Measurements from ENCODE around the gene MAP4K1. TPM values are rescaled to one million over a fixed set of nuclear protein-coding genes. Genes with fewer than 3 reads are reported as not detected.
"Not testable (repeated sequence)": the region's sequence is repeated elsewhere in the genome, so short reads cannot be mapped to it uniquely, and the experiment has no call there.

MAP4K1 gene
- total RNA-seq, 1 donor from 2014 or later, result 3.4 TPM

DNA sequence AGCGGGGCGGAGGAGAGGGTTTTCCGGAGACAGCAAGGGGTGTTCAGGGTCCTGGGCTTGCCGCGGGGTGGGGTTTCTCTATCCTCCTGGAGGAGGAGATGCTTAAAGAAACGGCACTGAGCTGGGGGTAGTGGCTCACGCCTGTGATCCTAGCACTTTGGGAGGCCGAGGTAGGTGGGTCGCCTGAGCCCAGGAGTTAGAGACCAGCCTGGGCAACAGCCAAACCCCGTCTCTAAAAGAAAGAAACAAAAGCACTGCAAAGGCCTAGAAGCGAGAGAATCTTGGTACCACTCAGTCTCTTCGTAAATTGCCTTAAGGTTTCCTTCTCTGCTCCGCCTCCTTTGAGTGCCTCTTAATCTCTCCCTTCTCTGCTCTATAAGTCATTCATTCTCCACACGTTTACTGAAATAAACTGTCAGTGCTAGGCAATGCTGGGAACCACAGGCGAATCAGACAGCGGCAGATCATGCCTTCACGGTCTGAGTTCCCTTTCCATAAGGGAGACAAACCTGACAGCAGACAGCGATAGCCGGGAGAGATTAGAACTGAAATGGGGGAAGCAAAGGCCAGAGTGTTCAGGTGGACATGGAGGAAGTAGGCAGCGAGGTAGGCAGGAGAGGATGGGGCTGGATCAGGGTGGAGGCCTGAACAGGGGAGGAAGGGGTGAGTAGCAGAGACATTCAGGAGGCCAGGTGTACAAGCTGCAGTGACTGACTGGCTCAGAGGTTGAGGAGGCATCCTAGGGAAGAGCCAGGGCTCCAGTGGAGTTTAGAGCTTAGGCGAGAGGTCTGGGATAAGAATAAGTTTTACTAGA, 1.8 kb upstream of the MAP4K1 start:
- no peak for ATAC-seq

DNA sequence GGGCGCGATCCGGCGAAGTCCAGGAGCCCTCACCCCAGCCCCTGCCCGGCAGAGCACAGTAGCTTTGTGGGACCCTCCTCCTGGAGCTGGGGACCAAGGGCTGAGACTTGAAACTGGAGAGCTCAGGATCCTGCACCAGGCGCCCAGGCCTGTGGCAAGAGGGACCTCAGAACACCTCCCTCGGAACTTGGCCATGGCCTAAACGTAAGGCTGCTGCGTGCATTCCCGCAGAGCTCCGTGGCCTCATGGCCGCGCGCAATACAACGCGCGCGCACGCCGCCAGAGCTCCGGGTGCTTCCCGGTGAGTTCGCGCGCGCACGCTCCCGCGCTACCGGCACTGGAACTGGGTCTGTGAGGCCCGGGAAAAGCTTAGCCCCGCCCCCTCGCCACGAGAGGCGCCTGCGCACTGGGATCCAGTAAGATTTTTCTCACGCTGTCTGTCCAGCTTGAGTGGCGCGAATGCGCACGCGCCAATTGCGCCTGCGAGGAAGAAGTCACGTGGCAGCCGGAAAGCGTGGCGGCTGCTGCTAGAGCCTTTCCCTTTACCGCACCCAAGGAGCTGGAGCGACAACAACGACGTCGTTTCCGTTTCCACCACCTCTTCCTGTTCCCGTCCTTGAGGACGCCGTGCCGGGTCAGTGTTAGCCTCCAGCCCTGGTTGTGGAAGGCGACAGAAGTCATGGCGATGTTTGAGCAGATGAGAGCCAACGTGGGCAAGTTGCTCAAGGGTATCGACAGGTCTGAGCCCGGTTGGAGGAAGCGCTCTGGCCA, 1.0 kb upstream of the MAP4K1 start, which contains the start of gene EIF3K:
TSS of gene EIF3K (plus strand) at position 599 of the 771 bp plus-strand sequence. CDS start at position 680, 81 bp downstream.
- peak; percentile 92 for ATAC-seq

DNA sequence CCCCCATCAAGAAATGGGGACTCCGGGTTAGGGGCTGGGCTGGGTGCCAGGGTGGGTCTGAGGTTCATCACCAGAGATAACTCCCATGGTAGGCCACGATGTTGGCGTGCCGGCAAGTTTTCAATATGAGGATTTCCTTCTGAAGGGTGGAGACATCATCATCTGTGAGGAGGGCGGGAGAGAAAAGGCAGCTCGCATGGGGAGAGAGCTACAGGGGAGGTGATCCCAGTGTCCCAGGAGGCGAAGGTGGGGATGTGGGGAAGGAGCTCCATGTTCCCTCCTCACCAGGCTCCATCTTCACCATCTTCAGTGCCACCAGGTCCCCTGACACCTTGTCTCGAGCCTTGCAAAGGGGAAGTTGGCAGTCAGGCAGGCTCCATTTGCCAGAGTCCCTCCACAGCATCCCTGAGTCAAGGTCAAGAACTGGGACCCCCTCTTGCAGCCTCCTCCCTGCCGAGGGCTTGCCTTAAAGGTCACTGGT, 430 bp downstream of the MAP4K1 start:
- ATAC-seq, result no peak

DNA sequence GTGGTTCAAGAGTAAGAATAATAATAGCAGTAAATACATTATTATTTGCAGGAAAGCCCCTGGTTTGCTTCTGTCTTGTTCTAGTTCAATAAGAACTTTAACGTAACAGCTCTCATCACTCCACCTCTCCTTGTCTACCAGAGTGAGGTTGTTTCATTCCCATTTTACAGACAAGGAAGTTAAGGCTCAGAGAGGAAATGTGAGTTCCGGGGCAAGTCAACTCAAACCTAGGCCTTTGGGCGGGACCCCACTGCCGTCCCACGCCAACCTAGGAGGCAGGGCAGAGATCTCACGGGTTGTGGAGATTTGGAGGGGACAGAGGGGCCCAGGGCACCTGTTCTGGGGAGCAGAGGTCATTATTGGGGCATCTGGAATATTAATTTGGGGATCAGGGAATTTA, 1.5 kb downstream of the MAP4K1 start:
- no peak for ATAC-seq

DNA sequence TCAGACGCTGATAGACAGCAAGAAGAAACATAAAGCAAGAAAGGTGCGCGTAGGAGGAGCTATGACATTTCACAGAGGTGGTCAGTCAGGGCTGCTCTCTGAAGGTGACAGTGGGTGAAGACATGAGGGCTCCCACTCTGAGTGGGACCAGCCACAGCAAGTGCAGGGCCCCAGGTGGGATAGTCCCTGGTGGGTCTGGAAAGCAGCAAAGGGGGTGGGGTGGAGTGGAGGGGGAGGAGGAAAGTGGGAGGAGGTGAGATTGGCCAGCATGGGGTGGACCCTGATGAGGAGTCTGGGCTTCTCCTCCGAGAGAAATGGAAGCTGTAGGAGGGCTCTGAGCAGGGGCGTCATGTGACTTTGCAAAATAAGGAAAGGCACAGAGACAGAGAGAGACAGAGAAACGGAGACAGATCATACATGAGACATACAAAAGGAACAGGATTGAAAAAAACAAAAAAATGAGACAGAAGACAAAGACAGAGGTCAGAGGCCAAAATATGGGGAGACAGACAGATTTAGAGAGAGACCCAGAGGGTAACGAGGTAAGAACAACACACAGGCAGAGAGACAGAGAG, 2.7 kb downstream of the MAP4K1 start:
- ATAC-seq, result no peak

DNA sequence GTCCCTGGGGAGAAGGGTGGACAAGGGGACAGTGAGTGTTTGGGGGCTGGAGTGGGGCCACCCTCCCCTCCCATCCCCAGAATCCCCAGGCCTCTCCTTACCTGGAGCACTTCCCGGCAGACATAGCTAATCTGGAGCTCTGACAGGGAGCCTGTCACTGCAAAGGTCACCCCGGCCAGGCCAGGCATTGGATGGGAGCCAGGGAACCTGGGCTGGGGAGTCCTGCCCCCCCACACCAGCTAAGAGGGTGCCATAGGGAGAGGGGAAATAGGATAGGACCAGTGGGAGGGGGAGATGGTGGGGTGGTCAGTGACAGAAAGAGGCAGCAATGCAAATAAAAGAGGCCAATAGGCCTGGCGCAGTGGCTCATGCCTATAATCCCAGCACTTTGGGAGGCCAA, 3.5 kb downstream of the MAP4K1 start:
- no peak for ATAC-seq

DNA sequence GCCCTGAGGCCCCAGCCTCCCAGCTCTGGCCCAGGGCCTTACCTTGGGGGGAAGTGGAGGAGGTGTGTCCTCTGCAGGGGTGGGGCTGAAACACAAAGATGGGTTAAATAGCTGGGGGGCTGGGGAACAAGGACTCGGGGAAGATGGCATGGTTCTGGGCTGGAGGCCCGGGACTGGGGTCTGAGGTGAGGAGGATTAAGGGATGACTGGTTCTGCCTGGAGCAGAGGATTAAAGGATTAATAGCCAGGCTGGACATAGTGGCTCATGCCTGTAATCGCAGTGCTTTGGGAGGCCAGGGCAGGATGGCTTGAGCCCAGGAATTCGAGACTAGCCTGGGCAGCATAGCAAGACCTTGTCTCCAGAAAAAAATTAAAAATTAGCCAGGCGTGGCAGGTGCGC, 11.6 kb downstream of the MAP4K1 start:
- ATAC-seq, result no peak

DNA sequence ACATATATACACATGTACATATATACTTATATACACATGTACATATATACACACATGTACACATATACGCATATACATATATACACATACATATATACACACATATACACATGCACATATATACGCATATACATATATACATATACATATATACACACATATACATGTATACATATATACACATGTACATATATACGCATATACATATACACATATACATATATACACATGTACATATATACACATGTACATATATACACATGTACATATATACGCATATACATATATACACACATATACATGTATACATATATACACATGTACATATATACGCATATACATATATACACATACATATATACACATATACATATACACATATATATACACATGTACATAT, 14.9 kb downstream of the MAP4K1 start:
- not testable (repeated sequence) for ATAC-seq

DNA sequence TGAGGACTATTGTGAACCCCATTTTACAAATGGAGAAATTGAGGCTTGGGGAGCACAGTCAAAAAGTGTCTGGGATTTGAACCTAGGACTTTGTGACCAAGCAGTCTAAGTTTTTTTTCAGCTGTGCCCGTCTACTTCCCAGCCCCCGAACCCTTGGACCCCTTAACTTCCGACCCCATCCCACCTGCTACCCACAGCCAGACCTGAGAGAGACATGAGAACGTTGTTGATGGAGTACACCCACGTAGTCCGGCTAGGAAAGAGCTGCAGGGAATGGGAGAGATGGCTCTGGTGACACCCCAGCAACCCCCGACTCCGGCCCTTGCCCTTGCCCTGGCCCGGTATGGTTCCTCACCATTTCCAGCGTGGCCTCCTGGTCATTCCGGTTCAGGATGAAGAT, 18.0 kb downstream of the MAP4K1 start:
- no peak for ATAC-seq

DNA sequence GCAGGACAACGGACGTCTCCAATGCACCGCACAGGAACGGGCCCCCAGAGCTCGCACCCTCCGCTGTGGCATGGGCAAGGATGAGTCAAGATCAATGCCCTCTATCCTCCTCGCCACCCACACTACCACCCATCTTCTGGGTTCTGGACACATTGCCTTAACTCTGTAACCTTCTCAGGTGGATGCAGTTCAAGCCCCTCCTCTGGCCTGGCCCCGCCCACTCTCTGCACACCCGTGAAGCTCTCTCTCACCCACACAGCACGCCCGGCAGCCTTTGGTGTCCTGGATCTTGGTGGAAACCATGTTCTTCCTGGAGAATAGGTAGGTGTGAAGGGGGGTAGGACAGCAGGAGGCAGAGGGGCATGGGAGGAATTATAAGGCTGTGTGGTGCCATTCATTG, 20.7 kb downstream of the MAP4K1 start:
- peak; percentile 18 for ATAC-seq

DNA sequence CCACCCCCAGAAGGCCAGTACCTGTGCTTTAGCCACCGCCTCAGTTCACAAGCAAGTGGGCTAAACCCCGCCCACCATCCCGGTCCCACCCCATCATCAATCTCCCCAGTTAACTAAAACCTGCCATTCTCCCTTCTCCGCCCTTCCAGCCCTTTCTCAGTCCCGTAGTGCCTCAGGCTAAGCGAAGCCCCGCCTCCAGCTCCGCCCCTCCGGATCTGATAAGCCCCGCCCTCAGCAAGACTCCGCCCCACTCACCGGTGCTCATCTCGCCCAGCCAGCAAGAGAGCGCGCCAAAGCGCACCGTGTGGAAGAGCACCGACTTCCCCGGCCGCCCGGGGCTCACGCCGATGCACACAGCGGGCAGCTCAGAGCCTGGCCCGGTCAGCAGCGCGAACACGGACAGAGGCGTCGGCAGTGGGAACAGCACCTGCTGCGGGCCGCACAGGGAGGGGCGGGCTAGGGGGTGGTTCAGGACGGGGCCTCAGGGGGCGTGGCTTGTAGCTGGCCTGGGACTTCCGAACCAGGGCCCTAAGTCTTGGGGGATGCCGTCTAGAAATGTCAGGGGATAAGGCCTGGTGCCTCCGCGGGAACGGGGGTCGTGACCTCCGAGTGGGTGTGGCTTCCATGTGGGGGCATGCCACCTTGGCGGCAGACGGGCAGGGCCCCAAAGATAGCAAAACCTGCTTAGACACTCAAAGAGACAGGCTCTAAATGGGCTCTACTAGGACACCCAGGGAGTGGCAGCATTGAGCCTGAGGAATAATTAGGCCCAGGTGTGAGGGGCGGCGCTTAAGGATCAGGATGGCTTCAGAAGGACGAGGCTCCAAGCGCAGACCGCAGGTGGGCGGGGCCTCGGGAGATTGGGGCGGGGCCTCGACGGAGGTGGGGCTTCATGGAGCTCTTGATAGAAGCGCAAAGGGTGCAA, 21.4 kb downstream of the MAP4K1 start:
- peak; percentile 84 for ATAC-seq

DNA sequence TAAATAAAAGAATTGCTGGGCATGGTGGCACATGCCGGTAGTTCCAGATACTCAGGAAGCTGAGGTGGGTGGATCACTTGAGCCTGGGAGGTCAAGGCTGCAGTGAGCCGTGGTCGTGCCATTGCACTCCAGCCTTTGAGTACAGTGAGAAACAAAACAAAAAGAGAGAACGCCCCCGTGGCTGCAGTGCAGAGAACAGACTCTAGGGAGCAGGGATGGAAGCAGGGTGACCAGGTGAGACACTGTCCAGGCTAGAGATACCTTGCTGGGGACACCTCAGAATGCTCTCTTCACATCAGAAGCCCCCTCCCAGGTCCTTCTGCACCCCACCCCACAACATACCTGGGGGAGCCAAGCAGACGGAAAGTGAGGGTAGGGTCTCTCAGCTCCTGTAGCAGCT, 24.8 kb downstream of the MAP4K1 start:
- no peak for ATAC-seq

DNA sequence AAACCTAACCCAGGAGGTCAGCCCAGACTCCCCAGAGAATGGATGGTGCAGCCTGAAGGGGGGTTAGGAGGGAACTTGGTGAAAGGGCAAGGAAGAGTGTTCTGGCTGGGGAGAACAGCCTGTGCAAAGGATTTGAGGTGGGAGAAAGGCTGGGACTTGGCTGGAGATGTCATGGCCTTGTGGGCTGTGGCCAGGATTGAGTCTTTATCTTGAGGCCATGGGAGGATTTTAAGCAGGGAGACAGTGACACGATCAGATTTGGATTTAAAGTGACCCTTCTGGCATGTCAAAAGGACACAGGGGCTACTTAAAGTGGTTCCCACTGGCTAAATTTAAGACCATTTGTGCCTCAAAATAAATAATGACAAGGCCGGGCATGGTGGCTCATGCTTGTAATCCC, 29.7 kb downstream of the MAP4K1 start:
- no peak for ATAC-seq

DNA sequence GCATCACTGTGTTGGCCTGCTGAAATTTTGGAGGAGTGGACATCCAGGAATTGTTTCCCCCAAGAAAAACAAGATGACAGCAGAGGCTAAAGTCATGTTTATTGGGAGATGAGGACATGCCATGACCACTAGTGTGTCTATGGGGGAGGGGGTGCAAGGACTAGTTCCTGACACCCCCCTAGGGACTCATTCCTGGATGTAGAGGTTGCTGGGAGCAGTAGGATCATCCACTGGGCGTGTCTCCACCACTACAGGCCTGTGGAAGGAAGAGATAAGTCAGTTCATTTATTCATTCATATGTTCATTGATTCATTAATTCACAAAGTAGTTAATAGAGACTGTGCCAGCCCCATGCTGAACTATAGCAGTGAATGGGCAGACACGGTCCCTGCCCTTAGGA, 30.2 kb downstream of the MAP4K1 start:
- no peak for ATAC-seq

DNA sequence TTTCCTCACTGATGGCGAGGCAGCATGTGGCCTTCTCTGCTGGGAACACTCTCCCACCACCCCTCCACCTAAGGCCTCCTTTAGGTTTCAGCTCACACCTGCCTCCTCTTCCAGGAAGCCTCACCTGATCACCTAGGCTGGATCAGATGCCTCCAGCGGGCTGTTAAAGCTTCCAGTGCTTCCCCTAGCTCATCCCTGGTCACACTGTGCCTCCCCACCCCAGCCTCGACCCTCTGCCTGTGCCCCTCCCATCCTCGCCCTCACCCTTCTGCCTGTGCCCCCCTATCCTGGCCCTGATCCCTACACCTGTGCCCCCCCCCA, 33.8 kb downstream of the MAP4K1 start:
- ATAC-seq, result no peak

DNA sequence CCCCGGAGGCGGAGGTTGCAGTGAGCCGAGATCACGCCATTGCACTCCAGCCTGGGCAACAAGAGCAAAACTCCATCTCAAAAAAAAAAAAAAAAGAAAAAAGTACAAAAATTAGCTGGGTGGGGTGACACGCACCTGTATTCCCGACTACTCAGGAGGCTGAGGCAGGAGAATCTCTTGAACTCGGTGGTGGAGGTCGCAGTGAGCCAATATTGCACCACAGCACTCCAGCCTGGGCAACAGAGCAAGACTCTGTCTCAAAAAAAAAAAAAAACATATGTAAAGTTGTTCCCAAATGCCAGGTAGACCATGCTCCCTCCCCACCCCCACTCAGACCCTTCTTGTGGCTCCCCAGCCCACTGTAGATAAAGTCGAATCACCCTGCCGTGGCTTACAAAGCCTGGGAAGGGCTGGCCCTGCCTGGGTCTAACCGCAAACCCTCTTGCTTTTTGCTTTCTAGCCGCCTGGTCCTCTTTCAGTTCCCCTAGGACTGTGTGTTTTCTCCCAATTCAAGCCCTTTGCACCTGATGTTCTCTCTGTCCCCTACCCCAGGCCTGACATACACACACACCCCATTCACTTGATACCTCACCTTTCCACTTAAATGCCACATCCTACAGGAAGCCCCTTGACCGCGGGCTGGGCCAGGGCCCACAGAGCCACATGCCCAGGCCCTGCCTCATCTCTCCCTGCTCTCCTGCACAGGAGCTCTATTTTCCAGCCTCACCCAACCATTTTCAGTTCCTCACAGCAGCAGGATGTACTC, 34.4 kb downstream of the MAP4K1 start:
- ATAC-seq, result no peak

DNA sequence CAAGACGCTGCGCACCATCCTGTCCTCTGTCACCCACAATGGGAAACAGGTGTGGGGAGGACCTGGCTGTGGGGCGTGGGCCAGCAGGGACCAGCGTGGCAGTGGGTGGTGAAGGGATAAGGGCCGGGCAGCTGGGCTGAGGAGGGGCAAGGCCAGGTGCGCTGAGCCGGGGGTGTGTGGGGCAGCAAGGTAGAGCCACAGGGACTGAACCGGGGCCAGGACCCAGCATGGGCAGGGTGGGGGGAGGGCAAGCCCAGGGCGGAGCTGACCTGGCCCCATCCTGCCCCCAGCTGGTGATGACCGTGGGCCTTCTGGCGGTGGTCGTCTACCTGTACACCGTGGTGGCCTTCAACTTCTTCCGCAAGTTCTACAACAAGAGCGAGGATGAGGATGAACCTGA, 37.7 kb downstream of the MAP4K1 start:
- ATAC-seq, result peak; percentile 8

DNA sequence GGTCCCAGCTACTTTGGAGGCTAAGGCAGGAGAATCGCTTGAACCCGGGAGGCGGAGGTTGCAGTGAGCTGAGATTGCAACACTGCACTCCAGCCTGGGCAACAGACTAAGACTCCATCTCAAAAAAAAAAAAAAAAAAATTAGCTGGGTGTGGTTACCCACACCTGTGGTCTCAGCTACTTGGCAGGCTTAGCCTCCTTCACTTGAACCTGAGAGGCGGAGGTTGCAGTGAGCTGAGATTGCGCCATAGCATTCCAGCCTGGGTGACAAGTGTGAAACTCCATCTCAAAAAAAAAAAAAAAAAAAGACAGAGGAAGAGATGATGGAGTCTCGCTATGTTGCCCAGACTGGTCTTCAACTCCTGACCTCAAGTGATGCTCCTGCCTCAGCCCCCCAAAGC, 38.4 kb downstream of the MAP4K1 start:
- ATAC-seq, result peak; percentile 86

DNA sequence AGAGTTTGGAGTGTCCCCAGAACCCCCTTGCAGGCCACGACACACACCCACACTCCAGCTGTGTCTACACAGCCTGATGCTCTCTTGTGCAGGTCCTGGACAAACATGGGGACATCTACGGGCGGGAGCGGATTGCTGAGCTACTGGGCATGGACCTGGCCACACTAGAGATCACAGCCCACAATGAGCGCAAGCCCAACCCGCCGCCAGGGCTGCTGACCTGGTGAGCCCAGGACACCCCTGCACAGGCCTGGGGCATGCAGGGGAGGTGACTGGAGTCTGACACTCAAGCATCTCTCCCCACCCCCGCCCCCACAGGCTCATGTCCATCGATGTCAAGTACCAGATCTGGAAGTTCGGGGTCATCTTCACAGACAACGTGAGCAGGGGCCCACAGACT, 39.9 kb downstream of the MAP4K1 start:
- ATAC-seq, result no peak

DNA sequence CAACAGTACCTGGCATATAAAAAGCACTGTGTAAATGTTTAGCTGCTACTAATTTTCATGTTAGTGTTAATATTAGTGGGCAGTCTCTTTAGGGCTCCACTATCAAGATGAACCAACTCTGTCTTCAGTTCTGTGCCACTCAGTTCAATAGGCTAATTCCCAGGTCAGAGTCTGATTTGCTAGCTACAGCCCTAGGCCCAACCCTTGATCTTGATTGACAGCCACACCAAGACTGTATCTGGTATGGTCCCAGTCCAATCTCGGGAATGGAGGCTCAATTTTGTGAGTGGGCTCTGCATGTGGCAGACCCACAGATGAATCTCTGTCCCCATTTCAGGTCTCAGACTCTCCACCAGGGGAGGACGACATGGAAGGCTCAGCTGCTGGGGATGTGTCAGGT, 46.1 kb downstream of the MAP4K1 start:
- ATAC-seq, result no peak

DNA sequence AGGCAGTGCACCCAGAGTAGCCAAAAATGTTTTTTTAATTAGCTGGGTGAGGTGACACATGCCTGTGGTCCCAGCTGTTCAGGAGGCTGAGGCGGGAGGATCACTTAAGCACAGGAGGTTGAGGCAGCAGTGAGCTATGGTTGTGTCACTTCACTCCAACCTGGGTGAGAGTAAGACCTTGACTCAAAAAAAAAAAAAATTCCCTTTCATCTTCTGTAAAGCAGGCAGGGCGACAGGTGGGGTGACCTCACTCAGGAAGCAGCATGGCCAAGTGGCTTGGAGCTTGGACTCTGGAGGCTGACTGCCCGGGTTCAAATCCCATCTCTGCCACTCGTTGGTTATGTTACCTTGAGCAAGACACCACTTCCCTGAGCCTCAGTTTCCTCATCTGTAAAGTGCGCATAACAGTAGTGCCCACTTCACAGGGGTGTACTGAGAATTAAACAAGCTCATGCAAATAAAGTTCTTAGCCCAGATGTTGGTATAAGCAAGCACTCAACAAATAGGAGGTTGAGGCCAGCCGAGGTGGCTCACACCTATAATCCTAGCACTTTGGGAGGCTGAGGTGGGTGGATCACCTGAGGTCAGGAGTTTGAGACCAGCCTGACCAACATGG, 48.3 kb downstream of the MAP4K1 start:
- ATAC-seq, result no peak

Data from esophagus mucosa (tissue), 1 donor.